Stimulated activated naive CD8-positive, alpha-beta T cell treated with anti-CD3 and anti-CD28 coated beads, Interleukin-15, Interleukin-2, amounts not matched to agents 100 U/mL and 50 U/mL, for 24 hours (primary cell): ENCODE data around the gene AKT1S1.

Experiments used
- ATAC-seq: fragments of 150-1000 bp; cut with Tn5 transposase; one replicate; pipeline ENCODE4 v1.10.0; 2021
- DNase-seq: peaks from one replicate; pipeline ENCODE4 v3.0.0; 2021

The AKT1S1 gene

DNA sequence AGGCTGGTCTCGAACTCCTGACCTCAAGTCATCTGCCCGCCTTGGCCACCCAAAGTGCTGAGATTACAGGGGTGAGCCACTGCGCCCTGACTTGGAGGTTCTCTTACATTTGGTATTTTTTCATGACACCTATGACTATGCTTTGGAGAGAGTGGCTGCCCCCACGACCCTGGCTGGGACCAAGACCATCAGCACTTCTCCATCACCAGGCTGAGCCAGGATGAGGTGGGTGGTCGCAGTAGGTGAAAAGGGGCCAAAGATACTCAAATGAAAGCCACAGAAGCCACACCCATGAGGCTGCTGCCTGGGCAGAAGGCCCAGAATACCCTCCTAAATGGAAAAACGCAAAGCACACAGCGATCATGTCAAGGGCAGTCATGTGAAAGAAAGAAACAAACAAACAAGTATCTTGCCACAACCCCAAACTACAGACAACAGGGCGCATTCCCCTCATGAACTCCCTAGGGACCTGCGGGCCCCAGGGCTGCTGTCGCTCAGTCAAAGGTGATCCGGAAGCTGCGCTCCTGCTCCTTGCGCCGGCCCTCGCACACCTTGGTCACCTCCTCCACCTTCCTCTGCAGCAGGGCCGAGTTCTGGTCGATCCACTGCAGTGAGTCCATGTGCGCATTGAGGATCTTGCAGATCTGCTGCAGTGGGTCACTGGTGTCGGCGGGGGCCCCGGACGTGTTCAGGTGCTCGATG lies 30.7 kb upstream of the AKT1S1 start:
- DNase-seq (no peak), ATAC-seq (peak; percentile 11)

DNA sequence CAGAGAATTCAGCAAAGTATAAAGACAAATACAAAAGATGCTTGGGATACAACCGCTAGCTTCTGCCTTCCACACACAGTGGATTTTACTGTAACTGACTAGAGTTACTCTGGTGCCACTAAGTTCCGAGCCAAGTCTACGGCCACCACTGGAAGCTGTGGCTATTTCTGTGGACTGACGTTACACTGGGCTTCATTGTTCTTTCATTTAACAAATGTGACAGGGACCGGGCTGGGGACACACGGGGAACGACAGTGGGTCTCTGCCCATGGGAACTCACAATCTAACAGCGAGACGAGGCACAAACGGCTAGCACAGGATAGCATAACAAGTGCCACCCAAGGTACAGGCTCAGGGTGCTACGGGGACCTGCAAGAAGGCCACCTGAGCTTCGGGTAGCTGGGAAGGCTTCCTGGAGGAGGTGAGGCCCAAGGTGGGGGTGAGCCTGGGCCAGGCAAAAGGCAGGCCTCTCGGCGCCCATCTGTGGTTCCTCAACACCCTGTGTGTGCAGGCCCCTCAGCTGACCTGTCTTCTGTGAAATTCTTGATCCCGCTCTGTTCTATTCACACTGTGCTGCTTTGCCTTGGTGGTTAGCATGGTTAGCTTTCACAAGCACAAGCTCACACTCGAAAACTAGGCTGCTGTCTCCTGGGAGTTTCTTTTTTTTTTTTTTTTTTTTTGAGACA lies 29.9 kb upstream of the AKT1S1 start:
- ATAC-seq (no peak), DNase-seq (no peak)

DNA sequence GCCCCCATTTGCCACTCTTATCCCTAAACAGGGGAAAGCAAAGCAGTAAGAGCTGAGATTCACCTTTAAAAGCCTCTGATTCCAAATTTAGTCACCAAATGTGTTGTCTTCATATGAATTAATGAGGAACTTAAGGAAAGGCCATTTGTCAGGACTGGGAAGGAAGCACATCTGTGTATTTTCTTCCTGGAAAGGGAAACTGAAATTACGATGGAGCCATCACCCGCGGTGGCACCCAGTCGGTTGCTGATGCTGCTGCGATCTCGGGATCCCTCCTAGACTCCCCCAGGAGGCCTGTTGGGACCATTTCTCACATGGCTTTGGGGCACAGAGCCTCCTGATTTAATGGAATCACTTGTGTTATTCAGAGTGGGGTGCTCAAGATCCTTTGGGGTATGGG lies 27.0 kb upstream of the AKT1S1 start:
- no peak for DNase-seq
- no peak for ATAC-seq

DNA sequence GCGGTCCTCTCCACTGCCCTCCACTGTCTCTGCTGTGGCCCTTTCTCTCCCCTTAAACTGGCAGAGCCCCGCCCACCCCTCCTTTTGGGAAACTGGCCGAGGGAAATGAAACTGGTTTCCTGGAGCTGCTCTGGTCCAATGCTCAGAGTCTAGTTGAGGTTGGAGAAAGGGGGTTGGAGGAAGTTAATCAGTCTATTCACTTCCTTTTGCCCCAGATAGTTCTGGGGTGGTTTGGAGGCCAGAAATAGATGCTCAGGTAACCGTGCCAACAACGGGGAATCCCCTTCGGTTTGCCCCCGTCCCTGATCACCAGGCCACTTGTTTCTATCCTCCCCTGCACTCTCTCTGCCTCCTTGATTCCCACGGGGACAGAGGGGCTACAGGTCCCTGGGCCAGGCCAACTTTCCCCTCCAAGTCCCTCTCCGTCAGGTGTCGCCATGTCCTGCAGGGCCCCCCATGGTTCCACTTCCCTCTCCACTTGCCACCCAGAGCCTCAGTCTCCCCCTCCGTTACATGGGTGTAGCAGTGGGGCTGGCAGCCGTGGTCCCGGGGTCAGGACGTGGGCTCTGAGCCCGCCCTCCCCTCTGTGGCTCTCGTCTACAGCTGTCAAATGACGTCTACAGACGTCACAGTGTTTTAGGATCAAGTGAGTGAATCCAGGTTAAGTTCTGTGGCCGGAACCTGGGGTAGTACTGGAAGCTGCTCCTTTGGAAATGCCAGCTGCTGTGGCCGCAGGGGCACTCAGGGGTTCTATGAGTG lies 19.9 kb upstream of the AKT1S1 start, which contains the start of gene IL4I1:
IL4I1 (minus strand) TSS at position 25 of the 759 bp plus-strand sequence. CDS start 727 bp downstream, outside the sequence.
- ATAC-seq (peak; percentile 70), DNase-seq (peak; percentile 76)

DNA sequence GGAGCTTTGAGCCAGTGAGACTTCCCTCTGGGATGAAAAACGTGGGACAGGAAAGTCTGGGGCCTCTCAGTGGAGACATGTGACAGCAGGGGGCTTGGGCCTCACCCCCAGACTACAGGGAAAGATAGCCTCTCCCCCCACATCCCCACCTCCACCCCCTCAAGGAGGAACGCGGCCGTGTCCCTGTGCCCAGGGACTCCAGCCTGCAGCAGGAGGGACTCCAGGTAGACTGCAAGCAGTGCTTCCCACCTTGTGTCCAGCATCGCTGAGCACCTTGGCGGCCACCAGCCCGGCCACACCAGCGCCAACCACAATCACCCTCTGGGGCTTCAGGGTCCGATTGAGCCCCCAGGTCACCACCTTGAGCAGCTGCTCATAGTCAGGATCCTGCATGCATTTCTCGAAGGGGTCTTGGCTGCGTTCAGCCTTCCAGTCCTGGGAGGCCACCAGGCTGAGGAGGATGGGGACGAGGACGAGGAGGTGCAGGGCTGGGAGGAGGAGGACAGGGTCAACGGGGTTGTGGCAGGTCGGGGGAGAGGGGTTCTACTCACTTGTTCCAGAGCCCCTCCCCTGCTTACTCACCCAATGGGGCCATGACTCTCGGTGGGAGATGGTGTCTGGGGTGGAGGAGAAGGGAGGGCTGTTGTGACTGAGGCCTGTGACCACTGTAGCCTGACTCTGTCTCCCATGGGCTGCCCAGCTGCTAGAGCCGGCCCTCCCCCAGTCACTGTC lies 18.6 kb upstream of the AKT1S1 start:
- no peak for DNase-seq
- no peak for ATAC-seq

DNA sequence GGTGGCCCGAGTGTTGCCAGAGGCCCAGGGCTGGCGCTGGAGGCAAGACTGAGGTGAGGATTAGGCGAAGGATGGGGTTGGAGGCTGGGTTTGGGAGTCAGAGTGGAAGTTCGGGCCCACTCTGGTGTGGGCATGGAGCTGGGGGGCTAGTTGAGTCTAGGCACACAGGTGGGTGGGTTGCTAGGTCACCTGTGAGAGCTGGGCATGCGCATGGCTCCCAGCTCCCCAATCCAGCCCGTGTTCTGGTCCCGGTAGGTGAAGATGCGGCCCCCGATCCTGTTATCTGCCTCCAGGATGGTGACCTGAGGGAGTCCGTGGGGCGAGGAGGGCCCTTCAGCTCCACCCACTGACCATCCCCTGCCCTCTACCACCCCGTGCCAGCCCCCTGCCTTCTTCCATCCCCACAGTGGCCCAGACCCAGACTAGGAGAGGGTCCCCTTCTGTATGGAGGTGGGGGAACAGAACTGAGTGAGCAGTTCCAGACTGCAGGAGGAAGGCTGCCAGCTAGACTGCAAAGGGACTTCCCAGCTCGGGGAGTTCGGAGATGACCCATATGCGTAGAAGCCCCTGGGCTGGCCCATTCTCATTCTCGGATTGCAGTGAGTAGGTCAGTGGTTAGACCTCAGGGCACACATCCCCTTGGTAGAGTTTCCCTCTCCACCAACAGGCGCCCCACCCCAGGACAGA lies 17.9 kb upstream of the AKT1S1 start:
- peak; percentile 58 for DNase-seq
- peak; percentile 41 for ATAC-seq

DNA sequence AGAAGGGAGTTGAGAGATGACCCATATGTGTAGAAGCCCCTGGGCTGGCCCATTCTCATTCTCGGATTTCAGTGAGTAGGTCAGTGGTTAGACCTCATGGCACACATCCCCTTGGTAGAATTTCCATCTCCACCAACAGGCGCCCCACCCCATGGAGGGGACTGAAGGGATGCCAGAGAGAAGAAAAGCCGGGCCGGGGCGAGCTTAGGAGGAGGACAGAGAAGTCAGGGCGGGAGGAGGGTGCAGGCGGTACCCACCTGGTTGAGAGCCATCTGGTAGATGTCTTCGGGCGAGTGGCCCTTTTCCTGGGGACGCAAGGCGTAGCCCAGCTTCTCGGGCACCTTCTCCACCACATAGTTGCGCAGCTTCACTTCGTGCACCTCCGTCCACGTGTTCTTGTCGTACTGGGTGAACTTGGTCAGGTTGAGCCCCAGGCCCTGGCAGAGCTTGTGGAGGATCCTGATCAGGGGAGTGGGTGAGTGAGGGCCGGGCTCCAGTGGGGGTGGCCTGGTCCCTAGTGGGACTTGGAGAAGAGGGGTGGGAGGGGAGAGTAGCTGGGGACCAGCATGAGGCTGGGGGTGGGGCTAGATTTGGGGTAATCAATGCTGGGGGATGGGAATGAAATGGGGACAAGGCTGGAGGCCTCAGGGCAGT lies 17.0 kb upstream of the AKT1S1 start:
- no peak for ATAC-seq
- DNase-seq: no peak

DNA sequence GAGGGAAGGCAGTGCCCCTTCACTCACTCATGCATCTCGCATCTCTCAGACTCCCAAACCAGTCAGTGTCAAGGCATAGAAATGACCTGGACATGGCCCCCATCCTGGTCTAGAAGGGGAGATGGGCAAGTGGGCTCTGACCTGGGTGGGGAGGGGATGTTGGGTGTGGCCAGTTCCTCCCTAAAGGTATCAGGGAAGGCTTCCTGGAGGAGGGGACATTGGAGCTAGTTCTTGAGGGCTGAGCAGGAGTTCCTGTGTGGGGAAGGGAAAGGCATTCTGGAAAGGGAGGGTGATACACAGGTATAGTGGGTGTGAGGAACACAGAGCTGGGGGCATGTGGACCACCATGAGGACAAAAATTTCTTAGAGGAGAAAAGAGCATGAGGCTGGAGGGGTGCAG lies 15.6 kb upstream of the AKT1S1 start:
- no peak for DNase-seq
- no peak for ATAC-seq

DNA sequence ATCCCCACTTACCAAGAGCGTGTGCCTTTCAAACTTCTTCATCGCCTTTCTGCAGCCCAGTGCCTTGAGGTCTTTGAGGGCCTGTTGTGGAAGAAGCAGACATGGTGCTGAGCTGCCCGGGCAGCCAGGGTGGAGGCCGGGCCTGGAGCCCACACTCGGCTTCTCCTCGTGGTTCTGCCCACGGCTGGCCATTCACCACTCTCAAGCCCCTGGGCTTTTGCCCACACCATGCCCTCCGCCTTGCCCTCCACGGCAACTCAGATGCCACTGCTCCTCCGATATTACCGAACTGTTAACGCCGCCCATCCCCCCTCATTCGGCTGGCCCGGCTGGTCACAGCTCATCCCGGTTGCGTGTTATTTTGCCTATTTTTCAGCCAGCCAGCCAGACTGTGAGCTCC lies 14.2 kb upstream of the AKT1S1 start:
- DNase-seq: no peak
- ATAC-seq: no peak

DNA sequence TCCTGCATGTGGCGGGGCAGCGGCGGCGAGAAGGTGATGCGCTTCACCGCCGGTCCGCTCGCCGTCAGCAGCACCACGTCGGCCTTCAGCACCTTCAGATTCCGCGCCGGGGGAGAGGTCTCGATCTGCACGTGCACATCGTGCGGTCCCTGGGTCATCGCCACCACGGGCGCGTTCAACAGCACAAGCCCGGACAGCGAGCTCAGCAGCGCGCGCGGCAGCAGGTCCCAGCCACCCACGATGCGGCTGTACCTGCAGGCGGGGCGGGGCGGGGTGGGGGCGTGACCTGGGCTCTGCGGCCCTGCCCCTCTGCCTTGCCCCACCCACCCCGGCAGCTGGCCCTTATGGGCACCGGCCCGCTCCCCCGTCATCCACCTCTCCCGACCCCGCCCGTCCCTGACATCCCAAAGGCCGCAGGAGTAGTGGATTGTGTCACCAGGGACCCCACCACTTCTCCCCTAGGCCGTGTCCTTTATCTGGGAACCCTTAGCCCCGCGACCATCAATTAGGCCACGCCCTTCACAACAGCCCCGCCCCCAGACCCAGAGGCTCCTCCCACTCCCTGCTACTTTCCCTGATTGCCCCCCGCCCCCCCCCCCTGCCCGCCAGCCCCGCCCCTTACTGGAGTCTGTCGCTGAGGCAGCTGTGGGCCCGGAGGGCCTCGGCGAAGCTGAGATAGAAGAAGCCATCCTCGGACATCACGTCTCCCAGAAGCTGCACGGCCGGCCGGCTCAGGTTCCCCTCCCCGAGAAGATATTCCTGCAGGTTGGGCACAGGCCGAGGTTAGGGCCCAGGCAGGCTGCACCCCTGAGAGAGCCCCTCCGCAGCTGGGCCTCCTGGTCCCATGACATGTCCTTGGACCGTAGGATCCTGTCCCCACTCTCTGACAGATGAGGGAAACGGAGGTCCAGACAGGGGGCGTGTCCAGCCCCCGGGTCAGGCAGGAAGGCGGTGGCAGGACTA lies 13.5 kb upstream of the AKT1S1 start:
- ATAC-seq (peak; percentile 44), DNase-seq (peak; percentile 69)

DNA sequence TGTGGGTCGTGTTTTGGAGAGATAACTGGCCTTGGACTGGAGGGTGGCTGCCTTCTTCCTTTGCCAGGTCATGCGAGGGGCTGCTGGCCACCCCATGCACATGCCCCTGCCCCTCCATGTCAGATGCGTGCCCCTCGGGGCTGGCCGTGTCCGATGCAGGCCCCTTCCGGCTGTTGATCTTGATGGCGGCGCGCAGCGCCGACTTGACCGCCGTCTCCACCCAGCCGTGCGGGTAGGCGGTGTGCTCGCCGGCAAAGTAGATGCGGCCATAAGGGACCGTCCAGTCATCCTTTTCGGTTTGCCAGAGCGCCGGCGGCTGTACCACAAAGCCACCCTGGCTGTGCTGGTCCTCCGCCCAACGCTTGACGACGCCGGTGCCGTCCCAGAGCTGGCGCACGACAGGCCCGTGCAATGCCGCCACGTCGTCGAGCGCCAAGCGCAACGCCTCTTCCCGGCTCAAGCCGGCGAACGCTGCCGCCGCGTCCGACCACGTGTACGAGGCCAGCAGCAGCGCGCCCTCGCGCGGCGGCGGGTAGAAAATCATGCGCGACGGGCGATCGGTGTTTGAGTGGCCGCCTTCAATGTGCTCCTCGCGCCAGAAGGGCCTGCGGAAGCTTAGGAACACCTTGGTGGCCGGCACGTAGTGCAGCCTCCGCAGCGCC lies 12.7 kb upstream of the AKT1S1 start:
- DNase-seq: peak; percentile 80

DNA sequence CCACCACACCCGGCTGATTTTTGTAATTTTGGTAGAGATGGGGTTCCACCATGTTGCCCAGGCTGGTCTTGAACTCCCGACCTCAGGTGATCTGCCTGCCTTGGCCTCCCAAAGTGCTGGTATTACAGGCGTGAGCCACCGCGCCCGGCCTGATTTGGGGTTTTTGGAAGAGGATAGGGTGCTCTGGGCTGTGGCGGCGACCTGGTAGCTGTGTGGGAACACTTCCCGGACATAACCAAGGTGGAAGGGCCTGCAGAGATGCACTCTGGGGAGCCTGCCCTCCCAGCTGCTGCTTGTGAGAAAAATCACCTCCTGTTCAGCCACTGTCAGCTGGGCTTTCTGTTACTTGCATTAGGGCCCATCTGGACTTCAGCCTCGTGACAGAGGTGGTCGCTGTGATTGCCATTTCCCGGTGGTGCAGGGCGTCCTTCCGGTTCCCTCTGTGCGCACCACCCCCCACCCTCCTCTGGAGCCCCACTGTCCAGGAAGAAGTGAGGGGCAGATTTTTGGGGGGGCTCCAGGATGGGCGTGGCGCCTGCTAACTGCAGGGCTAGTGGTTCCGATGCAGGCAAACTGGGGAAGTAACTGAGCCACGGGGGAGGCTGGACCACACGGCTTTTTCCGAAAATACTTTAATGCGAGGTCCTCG lies 12.0 kb upstream of the AKT1S1 start:
- no peak for DNase-seq
- ATAC-seq: no peak

More for the DNA sequence above, 12.7 kb upstream of the AKT1S1 start:
- peak; percentile 63 for ATAC-seq

DNA sequence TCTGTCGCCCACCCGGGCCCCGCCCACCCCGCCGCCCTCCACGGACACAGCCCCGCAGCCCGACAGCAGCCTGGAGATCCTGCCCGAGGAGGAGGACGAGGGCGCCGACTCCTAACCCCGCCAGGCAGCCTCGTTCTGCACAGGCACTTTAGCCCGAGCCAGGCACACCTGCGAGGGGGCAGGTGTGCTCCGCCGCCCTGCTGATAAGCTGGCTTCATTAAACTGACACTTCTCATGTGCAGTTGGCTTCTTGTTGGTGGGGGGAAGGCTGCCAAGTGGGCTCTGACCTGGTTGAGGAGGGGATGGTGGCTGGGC lies 11.3 kb upstream of the AKT1S1 start:
- DNase-seq: no peak
- ATAC-seq: no peak

DNA sequence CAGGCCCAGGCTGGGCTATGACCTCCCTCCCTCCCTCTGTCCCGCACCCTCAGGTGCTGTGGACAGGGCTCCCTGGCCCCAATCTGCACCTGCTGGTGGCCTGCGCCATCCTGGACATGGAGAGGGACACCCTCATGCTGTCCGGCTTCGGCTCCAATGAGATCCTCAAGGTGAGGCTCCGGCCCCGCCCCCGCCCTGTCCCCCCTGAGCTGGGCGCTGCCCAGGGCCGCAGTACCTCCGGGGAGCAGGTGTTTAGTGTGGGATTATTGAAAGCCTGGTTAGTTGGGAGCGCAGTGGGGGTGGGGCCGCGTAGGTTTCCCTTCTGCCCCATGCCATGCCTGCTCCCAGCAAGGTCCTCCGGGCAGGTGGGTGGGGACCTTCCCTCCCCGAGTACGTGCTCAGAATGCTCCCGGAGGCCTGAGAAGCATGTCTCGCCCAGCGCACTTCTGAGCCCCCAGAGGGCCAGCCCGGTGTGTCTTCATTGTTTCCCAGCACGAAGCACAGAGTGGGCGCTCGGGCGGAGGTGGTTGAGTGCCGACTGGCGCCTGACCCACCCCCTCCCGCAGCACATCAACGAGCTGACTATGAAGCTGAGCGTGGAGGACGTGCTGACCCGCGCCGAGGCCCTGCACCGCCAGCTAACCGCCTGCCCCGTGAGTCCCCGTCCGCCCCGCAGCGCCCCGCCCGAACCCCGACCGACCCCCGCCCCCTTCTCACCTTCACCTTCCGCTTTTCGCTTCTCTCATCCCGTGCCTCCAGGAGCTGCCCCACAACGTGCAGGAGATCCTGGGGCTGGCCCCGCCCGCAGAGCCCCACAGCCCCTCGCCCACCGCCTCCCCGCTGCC lies 10.7 kb upstream of the AKT1S1 start:
- no peak for ATAC-seq
- DNase-seq: no peak

DNA sequence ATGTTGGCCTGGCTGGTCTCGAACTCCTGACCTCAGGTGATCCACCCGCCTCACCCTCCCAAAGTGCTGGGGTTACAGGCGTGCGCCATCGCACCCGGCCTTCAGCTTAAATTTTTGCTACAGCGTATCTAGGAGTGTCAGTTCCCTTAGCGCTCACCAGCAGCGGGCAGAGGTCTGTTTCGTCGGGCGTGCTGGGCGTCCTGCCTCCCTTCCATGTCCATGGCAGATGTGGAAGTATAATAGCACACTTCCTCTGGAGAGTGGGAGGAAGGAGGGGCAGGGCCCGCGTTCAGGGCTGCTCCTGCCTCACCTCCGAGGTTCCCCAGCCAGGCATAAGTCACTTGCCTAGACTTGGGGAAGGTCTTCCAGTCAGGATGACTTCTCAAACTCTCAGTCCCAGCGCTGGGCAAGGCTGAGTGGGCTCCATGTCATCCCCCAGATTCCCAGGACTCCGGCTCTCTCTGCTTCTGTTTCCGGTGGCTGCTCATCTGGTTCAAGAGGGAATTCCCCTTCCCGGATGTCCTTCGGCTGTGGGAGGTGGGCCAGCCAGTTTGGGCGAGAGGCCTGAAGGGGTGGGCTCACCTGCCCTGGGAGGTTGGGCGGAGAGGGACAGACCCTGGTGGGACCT lies 10.0 kb upstream of the AKT1S1 start:
- ATAC-seq: no peak
- no peak for DNase-seq

DNA sequence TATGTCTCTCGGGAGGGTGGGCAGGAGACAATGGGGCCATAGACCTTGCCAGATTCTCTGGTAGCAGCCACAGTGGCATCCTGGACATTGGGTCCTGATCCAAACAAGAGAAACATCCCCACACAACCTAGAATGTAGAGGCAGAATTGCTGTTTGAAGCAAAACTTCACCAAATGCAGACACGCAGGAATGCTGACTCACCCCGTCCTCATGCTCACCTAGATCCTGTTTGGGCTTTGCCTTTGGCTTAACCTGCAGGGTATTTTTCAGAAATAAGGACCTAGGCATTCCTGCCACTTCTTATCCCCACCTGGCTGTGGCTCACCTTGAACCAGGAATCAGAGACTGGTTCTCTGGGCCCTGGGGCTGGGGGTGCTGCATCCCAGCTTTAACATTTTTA lies 7.6 kb upstream of the AKT1S1 start:
- ATAC-seq: no peak
- no peak for DNase-seq

DNA sequence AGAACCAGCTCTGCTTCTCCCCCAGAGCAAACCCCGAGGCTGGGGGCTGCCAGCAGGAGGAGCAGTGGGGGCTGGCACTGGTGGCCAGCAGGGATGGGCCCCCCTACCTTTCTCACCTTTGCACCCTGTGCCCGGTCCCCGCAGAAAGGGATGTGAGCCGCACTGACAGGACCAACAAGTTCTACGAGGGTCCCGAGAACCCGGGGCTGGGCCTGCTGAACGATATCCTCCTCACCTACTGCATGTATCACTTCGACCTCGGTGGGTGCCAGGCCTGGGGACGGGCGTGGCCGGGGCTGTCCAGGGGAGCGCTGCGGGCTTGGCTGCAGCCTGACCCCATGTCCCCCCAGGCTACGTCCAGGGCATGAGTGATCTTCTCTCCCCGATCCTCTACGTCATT lies 7.0 kb upstream of the AKT1S1 start:
- ATAC-seq (no peak), DNase-seq (no peak)

DNA sequence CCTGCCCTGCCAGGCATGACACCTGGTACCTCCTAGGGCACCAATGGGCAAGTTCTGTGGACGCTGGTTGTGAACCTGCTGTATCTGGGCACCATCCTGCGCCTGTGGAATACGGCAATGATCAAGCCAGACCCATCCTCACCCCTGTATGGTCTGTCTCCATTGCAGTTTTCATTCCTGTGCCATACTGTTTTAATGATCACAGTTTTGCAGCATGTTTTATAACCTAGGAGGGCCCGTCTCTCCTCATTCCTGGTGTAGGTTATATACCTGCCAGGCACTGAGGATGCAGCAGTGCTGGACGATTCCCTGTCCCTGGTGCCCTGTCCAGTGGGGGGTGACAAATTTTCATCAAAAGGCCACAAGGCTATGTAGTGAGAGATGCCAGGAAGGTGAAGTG lies 5.9 kb upstream of the AKT1S1 start:
- ATAC-seq (no peak), DNase-seq (no peak)
